ENCODE measurements around the gene RPL35. TPM values are rescaled to one million over a fixed set of nuclear protein-coding genes. Genes with fewer than 3 reads are reported as not detected.

The RPL35 gene
- total and polyA plus RNA-seq, 2 donors from 2014 or later: 910 to 2,355 TPM

GRCh38 chr9:124843456-124844034, 18.2 kb downstream of the RPL35 start:
- H3K9me3 ChIP-seq (ENCODE audit: control insufficient read depth in 2 of 3, insufficient read depth in 1 of 3, low read length in 3 of 3): no peaks in the 10 kb centered on the region
- intact Hi-C loops (cut with DNase I): no loop called here
- DNase-seq (peak; percentile 40 to 60 (median 52)), FAIRE-seq (no peak)
- no peak overlapping the region for H3K9ac ChIP-seq (ENCODE audit: low read length in 3 of 3)
- no peak overlapping the region for H3K27ac ChIP-seq (ENCODE audit: low read depth in 2 of 2, low read length in 2 of 2)
- no peaks in the 10 kb centered on the region for H3K36me3 ChIP-seq (ENCODE audit: control insufficient read depth in 2 of 3, insufficient read depth in 3 of 3, low read length in 3 of 3)
- H3K4me1 ChIP-seq (ENCODE audit: control insufficient read depth in 2 of 3, insufficient read depth in 2 of 3, low read depth in 1 of 3, low read length in 3 of 3): no peaks in the 10 kb centered on the region
- H3K4me3 ChIP-seq (ENCODE audit: low read length in 3 of 3): no peak overlapping the region
- H3K27me3 ChIP-seq (ENCODE audit: control insufficient read depth, insufficient read depth, low read length): no peaks in the 10 kb centered on the region
- TF ChIP-seq CTCF (IDR thresholded peaks at IDR 0.05; ENCODE audit: borderline replicate concordance, extremely low read depth, insufficient read depth): no peak

GRCh38 chr9:124841075-124841821, 20.5 kb downstream of the RPL35 start:
- H3K27me3 ChIP-seq (ENCODE audit: control insufficient read depth, insufficient read depth, low read length): no peaks in the 10 kb centered on the region
- no peak overlapping the region for H3K4me3 ChIP-seq (ENCODE audit: low read length in 3 of 3)
- DNase-seq: no peak
- no peaks in the 10 kb centered on the region for H3K9me3 ChIP-seq (ENCODE audit: control insufficient read depth in 2 of 3, insufficient read depth in 1 of 3, low read length in 3 of 3)
- intact Hi-C loops (cut with DNase I): no loop called here
- TF ChIP-seq CTCF (IDR thresholded peaks at IDR 0.05; ENCODE audit: borderline replicate concordance, extremely low read depth, insufficient read depth): no peak
- H3K4me1 ChIP-seq (ENCODE audit: control insufficient read depth in 2 of 3, insufficient read depth in 2 of 3, low read depth in 1 of 3, low read length in 3 of 3): no peaks in the 10 kb centered on the region
- no peak overlapping the region for H3K27ac ChIP-seq (ENCODE audit: low read depth in 2 of 2, low read length in 2 of 2)
- no peak for FAIRE-seq
- H3K36me3 ChIP-seq (ENCODE audit: control insufficient read depth in 2 of 3, insufficient read depth in 3 of 3, low read length in 3 of 3): no peaks in the 10 kb centered on the region
- no peak overlapping the region for H3K9ac ChIP-seq (ENCODE audit: low read length in 3 of 3)

GRCh38 chr9:124840300-124840833, 21.4 kb downstream of the RPL35 start:
- Histone ChIP-seq H3K27ac (ENCODE audit: low read depth in 2 of 2, low read length in 2 of 2) (no peak overlapping the region), H3K27me3 (ENCODE audit: control insufficient read depth, insufficient read depth, low read length) (no peaks in the 10 kb centered on the region), H3K9me3 (ENCODE audit: control insufficient read depth in 2 of 3, insufficient read depth in 1 of 3, low read length in 3 of 3) (no peaks in the 10 kb centered on the region), H3K36me3 (ENCODE audit: control insufficient read depth in 2 of 3, insufficient read depth in 3 of 3, low read length in 3 of 3) (no peaks in the 10 kb centered on the region), H3K9ac (ENCODE audit: low read length in 3 of 3) (no peak overlapping the region), H3K4me3 (ENCODE audit: low read length in 3 of 3) (no peak overlapping the region), H3K4me1 (ENCODE audit: control insufficient read depth in 2 of 3, insufficient read depth in 2 of 3, low read depth in 1 of 3, low read length in 3 of 3) (peaks cover 0 to 4% (median 2%) of the 10 kb centered on the region in 3 donors)
- FAIRE-seq (no peak), DNase-seq (peak in 1 of 5 donors; percentile 63)
- TF ChIP-seq CTCF (IDR thresholded peaks at IDR 0.05; ENCODE audit: borderline replicate concordance, extremely low read depth, insufficient read depth): no peak
- intact Hi-C loops (cut with DNase I): no loop called here
